HCT116 (cell line): Measurements from ENCODE around the gene UBXN10.

Source experiments
- CBX3 ChIP-seq: IDR thresholded peaks from 2 replicates; pipeline ENCODE4 v1.6.1; 2012; ENCODE audit warnings: low read depth
- ELF1 ChIP-seq: IDR thresholded peaks from 2 replicates; pipeline ENCODE4 v1.6.1; 2012; ENCODE audit warnings: low read depth, borderline replicate concordance
- EZH2 ChIP-seq: fragments of 200-600 bp; sonication (generic); IDR thresholded peaks from 2 replicates; pipeline ENCODE4 v1.6.1; 2017; ENCODE audit warnings: antibody characterized with exemption, mixed run types
- EZH2phosphoT487 ChIP-seq: fragments of 200-600 bp; IDR thresholded peaks from 2 replicates; pipeline ENCODE4 v1.6.1; 2018; ENCODE audit warnings: antibody characterized with exemption, borderline replicate concordance
- JUND ChIP-seq: IDR thresholded peaks from 2 replicates; pipeline ENCODE4 v1.6.1; 2012
- POLR2A ChIP-seq: IDR thresholded peaks from 2 replicates; pipeline ENCODE4 v1.7.0; 2011; ENCODE audit warnings: borderline replicate concordance; ENCODE audit not compliant: insufficient read depth, insufficient read length; ENCODE audit errors: extremely low read depth
- POLR2AphosphoS5 ChIP-seq: IDR thresholded peaks from 2 replicates; pipeline ENCODE4 v1.6.1; 2011; ENCODE audit warnings: mild to moderate bottlenecking, low read depth, low read length, moderate library complexity
- RAD21 ChIP-seq: IDR thresholded peaks from 2 replicates; pipeline ENCODE4 v1.6.1; 2012; ENCODE audit warnings: low read depth, mild to moderate bottlenecking
- SP1 ChIP-seq: IDR thresholded peaks from 2 replicates; pipeline ENCODE4 v1.6.1; 2012; ENCODE audit warnings: low read depth
- SRF ChIP-seq: IDR thresholded peaks from 2 replicates; pipeline ENCODE4 v1.6.1; 2012; ENCODE audit warnings: low read depth
- ZNF274 ChIP-seq: fragments of 200-500 bp; sonication (Bioruptor generic); IDR thresholded peaks from 2 replicates; pipeline ENCODE4 v1.6.1; 2014; ENCODE audit warnings: mild to moderate bottlenecking, low read depth, low read length, inconsistent platforms
- TF ChIP-seq, protein P1 (sequence below), 3 experiments: fragments of 200-600 bp in 1 of 3; sonication (generic) in 1 of 3; IDR thresholded peaks in 2 of 3; conservative IDR thresholded peaks in 1 of 3; 2 replicates each; pipeline ENCODE4 v1.5.1; 2012 to 2017; ENCODE audit warnings: low read depth in 2 of 3, low read length in 2 of 3, antibody characterized with exemption in 1 of 3, borderline replicate concordance in 1 of 3, control low read depth in 1 of 3, mild to moderate bottlenecking in 1 of 3, mixed read lengths in 1 of 3, mixed run types in 1 of 3, moderate library complexity in 1 of 3; ENCODE audit not compliant: insufficient read depth in 1 of 3
- TF ChIP-seq, protein P2 (sequence below): IDR thresholded peaks from 2 replicates; pipeline ENCODE4 v1.6.1; 2011; ENCODE audit warnings: mild to moderate bottlenecking, low read length, moderate library complexity; ENCODE audit not compliant: insufficient replicate concordance; ENCODE audit errors: extremely low read depth
- TF ChIP-seq, protein P3 (sequence below): IDR thresholded peaks from 2 replicates; pipeline ENCODE4 v1.6.1; 2012

DNA sequence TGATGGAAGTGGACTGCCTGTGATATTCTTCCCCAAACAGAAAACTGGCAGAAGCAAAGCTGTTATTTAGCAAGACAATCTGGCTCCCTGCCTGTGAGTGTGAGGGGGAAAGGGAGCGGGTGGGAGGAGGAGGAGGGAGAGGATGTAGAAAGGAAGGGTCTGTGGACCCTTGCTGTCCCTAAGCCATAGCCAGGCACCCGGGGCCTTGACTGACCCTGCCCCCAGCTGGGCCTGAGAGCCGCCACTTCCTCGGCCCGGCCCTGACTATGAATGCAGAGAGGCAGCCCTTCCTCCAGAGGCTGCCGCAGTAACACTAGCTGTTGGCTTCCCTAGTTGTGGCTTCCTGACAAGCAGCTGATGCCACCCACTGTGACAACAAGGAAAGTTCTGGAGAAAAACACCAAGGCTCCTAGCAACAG is 32.9 kb upstream of the UBXN10 start:
- no peak for TF ChIP-seq EZH2
- TF ChIP-seq, protein P1, sequence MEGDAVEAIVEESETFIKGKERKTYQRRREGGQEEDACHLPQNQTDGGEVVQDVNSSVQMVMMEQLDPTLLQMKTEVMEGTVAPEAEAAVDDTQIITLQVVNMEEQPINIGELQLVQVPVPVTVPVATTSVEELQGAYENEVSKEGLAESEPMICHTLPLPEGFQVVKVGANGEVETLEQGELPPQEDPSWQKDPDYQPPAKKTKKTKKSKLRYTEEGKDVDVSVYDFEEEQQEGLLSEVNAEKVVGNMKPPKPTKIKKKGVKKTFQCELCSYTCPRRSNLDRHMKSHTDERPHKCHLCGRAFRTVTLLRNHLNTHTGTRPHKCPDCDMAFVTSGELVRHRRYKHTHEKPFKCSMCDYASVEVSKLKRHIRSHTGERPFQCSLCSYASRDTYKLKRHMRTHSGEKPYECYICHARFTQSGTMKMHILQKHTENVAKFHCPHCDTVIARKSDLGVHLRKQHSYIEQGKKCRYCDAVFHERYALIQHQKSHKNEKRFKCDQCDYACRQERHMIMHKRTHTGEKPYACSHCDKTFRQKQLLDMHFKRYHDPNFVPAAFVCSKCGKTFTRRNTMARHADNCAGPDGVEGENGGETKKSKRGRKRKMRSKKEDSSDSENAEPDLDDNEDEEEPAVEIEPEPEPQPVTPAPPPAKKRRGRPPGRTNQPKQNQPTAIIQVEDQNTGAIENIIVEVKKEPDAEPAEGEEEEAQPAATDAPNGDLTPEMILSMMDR (IDR thresholded peaks at IDR 0.05 in 2 of 3, conservative IDR thresholded peaks at IDR 0.05 in 1 of 3; ENCODE audit: borderline replicate concordance in 1 of 3, insufficient read depth in 1 of 3, low read depth in 2 of 3, low read length in 2 of 3), result no peak
- TF ChIP-seq POLR2A, result no peak
- TF ChIP-seq ZNF274, result no peak
- TF ChIP-seq, protein P2, sequence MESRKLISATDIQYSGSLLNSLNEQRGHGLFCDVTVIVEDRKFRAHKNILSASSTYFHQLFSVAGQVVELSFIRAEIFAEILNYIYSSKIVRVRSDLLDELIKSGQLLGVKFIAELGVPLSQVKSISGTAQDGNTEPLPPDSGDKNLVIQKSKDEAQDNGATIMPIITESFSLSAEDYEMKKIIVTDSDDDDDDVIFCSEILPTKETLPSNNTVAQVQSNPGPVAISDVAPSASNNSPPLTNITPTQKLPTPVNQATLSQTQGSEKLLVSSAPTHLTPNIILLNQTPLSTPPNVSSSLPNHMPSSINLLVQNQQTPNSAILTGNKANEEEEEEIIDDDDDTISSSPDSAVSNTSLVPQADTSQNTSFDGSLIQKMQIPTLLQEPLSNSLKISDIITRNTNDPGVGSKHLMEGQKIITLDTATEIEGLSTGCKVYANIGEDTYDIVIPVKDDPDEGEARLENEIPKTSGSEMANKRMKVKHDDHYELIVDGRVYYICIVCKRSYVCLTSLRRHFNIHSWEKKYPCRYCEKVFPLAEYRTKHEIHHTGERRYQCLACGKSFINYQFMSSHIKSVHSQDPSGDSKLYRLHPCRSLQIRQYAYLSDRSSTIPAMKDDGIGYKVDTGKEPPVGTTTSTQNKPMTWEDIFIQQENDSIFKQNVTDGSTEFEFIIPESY, result no peak
- TF ChIP-seq SP1, result no peak
- TF ChIP-seq POLR2AphosphoS5, result no peak
- no peak for TF ChIP-seq EZH2phosphoT487
- TF ChIP-seq JUND, result no peak
- TF ChIP-seq ELF1, result no peak
- no peak for TF ChIP-seq RAD21
- TF ChIP-seq, protein P3, sequence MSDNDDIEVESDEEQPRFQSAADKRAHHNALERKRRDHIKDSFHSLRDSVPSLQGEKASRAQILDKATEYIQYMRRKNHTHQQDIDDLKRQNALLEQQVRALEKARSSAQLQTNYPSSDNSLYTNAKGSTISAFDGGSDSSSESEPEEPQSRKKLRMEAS, result no peak
- TF ChIP-seq SRF, result no peak
- no peak for TF ChIP-seq CBX3
